Aorta (tissue), 5 donors: ENCODE data around the gene XYLT2. TPM values are rescaled to one million over a fixed set of nuclear protein-coding genes. Genes with fewer than 3 reads are reported as not detected.
"Not testable (repeated sequence)": the region's sequence is repeated elsewhere in the genome, so short reads cannot be mapped to it uniquely, and the experiment has no call there.

ENCODE experiments used
- ATAC-seq: fragments of 200-7000 bp; cut with Tn5 transposase; one replicate; pipeline ENCODE4 v1.9.1; 2022; ENCODE audit warnings: moderate library complexity; ENCODE audit not compliant: low FRiP score
- DNase-seq, 2 donors: peaks; one replicate each; pipeline ENCODE4 v3.0.0-alpha.2; 2020
- H3K27ac ChIP-seq, 2 donors: one replicate each; pipeline ENCODE4 v1.5.1; 2013; ENCODE audit warnings: low read length in 2 of 2, mild to moderate bottlenecking in 2 of 2, moderate library complexity in 2 of 2, control low read depth in 1 of 2, inconsistent platforms in 1 of 2, low read depth in 1 of 2
- H3K27me3 ChIP-seq, 2 donors: one replicate each; pipeline ENCODE4 v1.6.1; 2013; ENCODE audit warnings: control low read depth in 1 of 2, low read length in 1 of 2, mild to moderate bottlenecking in 1 of 2, moderate library complexity in 1 of 2; ENCODE audit not compliant: insufficient read depth in 2 of 2, control insufficient read depth in 1 of 2
- H3K36me3 ChIP-seq, 2 donors: one replicate each; pipeline ENCODE4 v1.6.1; 2013; ENCODE audit warnings: control low read depth in 1 of 2, low read length in 1 of 2, mild to moderate bottlenecking in 1 of 2; ENCODE audit not compliant: insufficient read depth in 2 of 2, control insufficient read depth in 1 of 2
- H3K4me1 ChIP-seq, 2 donors: one replicate each; pipeline ENCODE4 v1.6.1; 2013; ENCODE audit warnings: low read length in 2 of 2, control low read depth in 1 of 2, mild to moderate bottlenecking in 1 of 2, moderate library complexity in 1 of 2; ENCODE audit not compliant: insufficient read depth in 2 of 2, control insufficient read depth in 1 of 2
- H3K4me3 ChIP-seq, 2 donors: one replicate each; pipeline ENCODE4 v1.5.1; 2013; ENCODE audit warnings: low read length in 2 of 2, control low read depth in 1 of 2, mild to moderate bottlenecking in 1 of 2
- H3K9me3 ChIP-seq: one replicate; pipeline ENCODE4 v1.6.1; 2013; ENCODE audit warnings: mild to moderate bottlenecking, low read length; ENCODE audit not compliant: control insufficient read depth
- WGBS, 2 donors: extraction: QIAGEN DNeasy Blood & Tissue Kit; methylation state at CpG; one replicate each; pipeline ENCODE4 v1.1.7; 2013; 5-methylcytosine and 5-hydroxymethylcytosine counted together
- intact Hi-C, 2 donors: fragments of 100-400 bp; cut with DNase I; formaldehyde crosslinking; loops; one replicate each; pipeline versions ENCODE4 v1.14.2 to v1.15.0; 2022
- polyA plus RNA-seq, 2 donors: library from polyadenylated mRNA; stranded (reverse); fragments of 200-250 nt; gene quantifications; one replicate each; pipeline ENCODE4 v1.2.3, GENCODE V29; 2013
- total RNA-seq, 2 donors: library from RNA; stranded (reverse); fragmentation: NEBNext Ultra II Directional; extraction: Animal tissue kit (Norgen Biotek cat#: 25700); gene quantifications; one replicate each; pipeline ENCODE4 v1.2.1, GENCODE V29; 2021
- donor health status: healthy with polysubstance abuse.
- donor health status: Bipolar disorder and iron deficiency.
- donor health status: DM: no; HTN: no; CAD: no.
- donor health status: DM: no; HTN: no; CAD: no.
- donor health status: DM: yes; HTN: yes; CAD: no.

The XYLT2 gene
- total and polyA plus RNA-seq, 4 donors = 4.0 to 22.2 (median 17.8) TPM

DNA sequence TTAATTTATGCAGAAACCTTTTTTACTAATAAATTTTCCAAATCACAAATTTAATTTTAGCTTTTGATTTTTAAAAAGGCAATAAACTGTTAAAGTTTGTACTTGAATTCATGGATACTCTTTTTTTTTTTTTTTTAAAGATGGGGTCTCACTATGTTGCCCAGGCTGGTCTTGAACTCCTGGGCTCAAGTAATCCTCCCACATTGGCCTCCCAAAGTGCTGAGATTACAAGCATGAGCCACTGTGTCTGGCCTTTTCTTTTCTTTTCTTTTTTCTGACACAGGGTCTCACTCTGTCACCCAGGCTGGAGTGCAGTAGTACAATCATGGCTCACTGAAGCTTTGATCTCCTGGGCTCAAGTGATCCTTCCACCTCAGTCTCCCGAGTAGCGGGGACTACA, 29.3 kb upstream of the XYLT2 start:
- H3K4me3 ChIP-seq, intact Hi-C loops, H3K36me3 ChIP-seq, H3K9me3 ChIP-seq, H3K27me3 ChIP-seq, H3K27ac ChIP-seq, H3K4me1 ChIP-seq, ATAC-seq, DNase-seq: not testable (repeated sequence)
- 91 to 98% methylated on average over 2 of the region's 2 CpGs for whole genome bisulfite sequencing, 2 donors

DNA sequence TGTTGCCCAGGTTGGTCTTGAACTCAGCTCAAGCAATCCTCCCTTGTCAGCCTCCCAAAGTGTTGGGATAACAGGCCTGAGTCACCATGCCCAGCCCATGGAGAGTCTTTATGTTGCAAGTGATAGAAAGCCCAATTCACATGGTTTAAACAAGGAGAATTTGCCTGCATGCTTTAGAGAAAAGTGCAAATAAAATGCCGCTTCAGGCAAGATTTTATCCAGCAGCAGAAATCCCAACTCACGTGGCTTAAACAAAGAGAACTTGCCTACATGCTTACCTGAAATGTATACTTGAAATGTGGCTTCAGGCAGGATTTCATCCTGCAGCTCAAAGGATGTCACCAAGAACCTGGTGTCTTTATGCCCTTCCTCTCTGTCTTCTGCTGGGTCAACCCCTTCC, 28.8 kb upstream of the XYLT2 start:
- Histone ChIP-seq H3K4me1 (no peaks in the 10 kb centered on the region), H3K27ac (no peak overlapping the region), H3K4me3 (no peak overlapping the region), H3K9me3 (no peaks in the 10 kb centered on the region), H3K36me3 (no peaks in the 10 kb centered on the region), H3K27me3 (no peaks in the 10 kb centered on the region)
- DNase-seq = no peak
- intact Hi-C loops = no loop called here
- ATAC-seq = no peak
- WGBS, 2 donors = 90 to 93% methylated on average over 2 of the region's 2 CpGs

DNA sequence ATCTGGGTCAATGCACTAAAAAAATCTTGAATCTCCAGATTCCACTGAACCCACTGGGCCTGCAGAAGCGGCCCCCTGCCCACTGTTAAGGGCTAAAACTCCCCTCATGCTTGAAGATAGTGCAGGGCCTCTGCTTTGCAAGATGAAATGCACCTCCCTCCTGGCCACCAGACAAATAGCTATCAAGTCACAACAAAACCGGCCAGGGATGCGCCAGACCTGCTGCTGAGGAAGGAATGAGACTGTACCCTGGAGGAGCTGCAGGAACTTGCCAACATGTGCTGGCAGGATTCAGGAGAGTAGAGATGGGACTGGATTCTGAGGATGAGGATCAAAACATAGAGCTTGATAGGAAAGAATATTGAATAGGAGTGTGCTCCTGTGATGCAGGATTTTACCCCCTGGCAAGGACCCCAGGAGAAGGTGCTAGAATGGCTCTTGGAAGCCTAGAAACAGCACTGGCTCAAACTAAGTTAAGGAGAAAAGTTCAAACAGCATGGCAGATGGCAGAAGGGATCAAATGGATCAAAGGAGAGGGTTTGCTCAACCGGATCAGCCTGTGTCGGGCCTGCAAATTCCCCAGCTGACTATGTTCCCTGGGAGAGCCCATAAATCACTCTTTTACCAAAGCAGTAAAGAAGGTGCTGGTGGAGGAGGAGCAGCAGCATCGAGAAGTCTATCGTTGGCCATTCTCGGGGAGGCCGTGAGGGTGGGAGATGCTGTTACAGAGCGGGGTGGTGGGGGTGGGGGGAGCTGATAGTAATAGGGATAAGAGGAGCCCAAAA, 27.2 kb upstream of the XYLT2 start:
- Histone ChIP-seq H3K27ac (no peak overlapping the region), H3K9me3 (no peaks in the 10 kb centered on the region), H3K36me3 (no peaks in the 10 kb centered on the region), H3K4me1 (no peaks in the 10 kb centered on the region), H3K27me3 (no peaks in the 10 kb centered on the region), H3K4me3 (no peak overlapping the region)
- ATAC-seq = no peak
- 88 to 90% methylated on average over 10 of the region's 10 CpGs for WGBS, 2 donors
- DNase-seq = peak in 1 of 2 donors; percentile 21
- intact Hi-C loops = no loop called here

DNA sequence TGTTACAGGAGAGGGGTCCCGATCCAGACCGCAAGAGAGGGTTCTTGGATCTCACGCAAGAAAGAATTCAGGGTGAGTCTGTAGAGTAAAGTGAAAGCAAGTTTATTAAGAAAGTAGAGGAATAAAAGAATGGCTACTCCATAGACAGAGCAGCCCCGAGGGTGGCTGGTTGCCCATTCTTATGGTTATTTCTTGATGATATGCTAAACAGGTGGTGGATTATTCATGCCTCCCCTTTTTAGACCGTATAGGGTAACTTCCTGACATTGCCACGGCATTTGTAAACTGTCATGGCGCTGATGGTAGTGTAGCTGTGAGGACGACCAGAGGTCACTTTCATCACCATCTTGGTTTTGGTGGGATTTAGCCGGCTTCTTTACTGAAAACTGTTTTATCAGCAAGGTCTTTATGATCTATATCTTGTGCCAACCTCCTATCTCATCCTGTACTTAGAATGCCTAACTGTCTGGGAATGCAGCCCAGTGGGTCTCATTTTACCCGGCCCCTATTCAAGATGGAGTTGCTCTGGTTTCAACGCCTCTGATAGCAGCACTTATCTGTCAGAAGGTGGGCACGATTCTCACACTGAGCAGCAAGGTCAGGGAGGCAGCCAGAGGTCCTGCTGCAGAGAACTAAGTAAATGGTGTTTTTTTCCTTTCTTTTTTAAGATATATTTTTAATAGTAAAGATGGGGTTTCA, 26.5 kb upstream of the XYLT2 start:
- ATAC-seq (no peak), DNase-seq (peak in 1 of 2 donors; percentile 1)
- no peak overlapping the region for H3K27ac ChIP-seq
- no peaks in the 10 kb centered on the region for H3K36me3 ChIP-seq
- 74% methylated on average over 12 of the region's 12 CpGs for WGBS, 2 donors
- intact Hi-C loops = no loop called here
- H3K27me3 ChIP-seq = no peaks in the 10 kb centered on the region
- H3K9me3 ChIP-seq = no peaks in the 10 kb centered on the region
- no peak overlapping the region for H3K4me3 ChIP-seq
- H3K4me1 ChIP-seq = no peaks in the 10 kb centered on the region

DNA sequence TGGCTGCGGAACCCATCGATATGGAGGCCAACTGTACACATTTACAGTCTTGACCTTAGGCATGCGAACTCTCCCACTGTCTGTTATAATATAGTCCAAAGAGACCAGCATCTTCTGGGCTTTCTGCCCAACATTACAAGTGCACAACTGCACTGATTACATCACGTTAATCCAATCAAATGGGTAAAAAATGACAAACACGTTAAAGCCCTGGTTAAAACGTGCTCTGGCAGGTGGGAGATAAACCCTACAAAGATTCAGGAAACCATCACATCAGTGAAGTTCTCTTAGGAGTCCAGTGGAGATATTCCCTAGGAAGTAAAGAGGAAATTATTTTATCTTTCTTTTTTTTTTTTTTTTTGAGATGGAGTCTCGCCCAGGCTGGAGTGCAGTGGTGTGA, 23.7 kb upstream of the XYLT2 start:
- Histone ChIP-seq H3K36me3 (no peaks in the 10 kb centered on the region), H3K27me3 (no peaks in the 10 kb centered on the region), H3K9me3 (no peaks in the 10 kb centered on the region), H3K4me1 (no peaks in the 10 kb centered on the region), H3K27ac (no peak overlapping the region), H3K4me3 (no peak overlapping the region)
- ATAC-seq (no peak), DNase-seq (no peak)
- WGBS, 2 donors = 71 to 76% methylated on average over 7 of the region's 7 CpGs
- intact Hi-C loops = no loop called here

DNA sequence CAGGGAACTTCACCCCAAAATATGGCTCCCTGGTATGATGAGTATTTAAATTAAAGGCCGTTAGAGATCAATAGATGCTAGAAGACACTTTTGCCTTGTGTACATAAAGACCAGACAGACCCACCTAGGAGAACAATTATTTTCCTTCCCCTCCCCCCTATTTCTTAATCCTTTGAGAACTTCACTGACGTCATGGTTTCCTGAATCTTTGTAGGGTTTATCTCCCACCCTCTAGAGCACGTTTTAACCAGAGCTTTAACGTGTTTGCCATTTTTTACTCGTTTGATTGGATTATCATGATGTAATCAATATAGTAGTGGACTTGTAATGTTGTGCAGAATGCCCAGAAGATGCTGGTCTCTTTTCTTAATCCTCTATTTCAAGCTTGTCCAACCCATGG, 22.9 kb upstream of the XYLT2 start:
- intact Hi-C loops = no loop called here
- DNase-seq (no peak), ATAC-seq (no peak)
- Histone ChIP-seq H3K27ac (no peak overlapping the region), H3K36me3 (no peaks in the 10 kb centered on the region), H3K4me3 (no peak overlapping the region), H3K9me3 (no peaks in the 10 kb centered on the region), H3K27me3 (no peaks in the 10 kb centered on the region), H3K4me1 (no peaks in the 10 kb centered on the region)
- WGBS, 2 donors = 80 to 82% methylated on average over 5 of the region's 5 CpGs

DNA sequence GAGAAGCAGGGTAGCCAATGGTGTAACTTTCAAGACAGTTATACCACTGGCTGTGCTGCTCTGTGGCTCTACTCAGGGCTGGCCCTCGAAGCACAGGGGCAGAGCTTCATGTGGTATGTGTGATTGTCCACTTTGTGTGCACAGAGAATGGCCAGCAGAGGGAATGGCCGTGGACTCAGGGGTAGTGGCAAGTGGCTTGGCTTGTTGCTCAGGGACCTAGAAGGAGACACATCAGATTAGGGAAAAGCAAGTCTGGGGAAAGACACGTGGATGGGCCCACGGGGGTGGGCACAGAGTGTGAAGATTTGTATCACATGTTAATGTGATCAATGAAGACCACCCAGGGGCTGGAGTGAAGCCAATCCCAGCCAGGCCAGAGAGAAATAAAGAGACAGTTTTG, 20.0 kb upstream of the XYLT2 start:
- H3K4me1 ChIP-seq = no peaks in the 10 kb centered on the region
- H3K4me3 ChIP-seq = no peak overlapping the region
- no peaks in the 10 kb centered on the region for H3K27me3 ChIP-seq
- H3K27ac ChIP-seq = no peak overlapping the region
- 61 to 64% methylated on average over 4 of the region's 4 CpGs for WGBS, 2 donors
- intact Hi-C loops = no loop called here
- no peaks in the 10 kb centered on the region for H3K36me3 ChIP-seq
- no peaks in the 10 kb centered on the region for H3K9me3 ChIP-seq
- no peak for ATAC-seq
- DNase-seq = peak in 1 of 2 donors; percentile 53

DNA sequence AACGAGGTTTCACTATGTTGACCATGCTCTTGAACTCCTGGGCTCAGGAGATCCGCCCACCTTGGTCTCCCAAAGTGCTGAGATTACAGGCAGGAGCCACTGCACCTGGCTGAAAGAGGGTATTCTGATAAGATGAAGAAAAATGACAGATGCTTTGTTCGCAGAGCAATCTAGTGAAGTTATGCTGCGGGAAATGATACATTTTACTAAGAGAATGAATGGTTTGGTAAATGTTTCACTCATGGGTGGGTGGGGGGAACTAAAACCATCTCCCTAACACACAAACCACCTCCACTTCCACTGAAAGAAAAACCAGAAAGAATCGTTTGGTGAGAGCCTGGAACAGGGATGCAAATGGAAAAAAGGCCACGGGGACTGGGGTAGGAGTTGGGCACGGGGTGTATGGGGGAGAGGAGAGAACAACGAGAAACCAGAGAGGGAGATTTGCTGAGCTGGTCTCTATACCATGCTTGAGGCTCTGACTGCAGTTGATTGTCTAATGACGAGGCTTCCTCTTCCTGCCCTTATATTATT, 19.0 kb upstream of the XYLT2 start:
- H3K4me1 ChIP-seq = no peaks in the 10 kb centered on the region
- no peaks in the 10 kb centered on the region for H3K27me3 ChIP-seq
- no peak overlapping the region for H3K4me3 ChIP-seq
- H3K9me3 ChIP-seq = no peaks in the 10 kb centered on the region
- no peak overlapping the region for H3K27ac ChIP-seq
- intact Hi-C loops = no loop called here
- no peaks in the 10 kb centered on the region for H3K36me3 ChIP-seq
- WGBS, 2 donors = 84 to 86% methylated on average over 9 of the region's 9 CpGs
- ATAC-seq (no peak), DNase-seq (peak in 1 of 2 donors; percentile 17)
